ENCODE results near the gene DNAH17. TPM values are rescaled to one million over a fixed set of nuclear protein-coding genes. Genes with fewer than 3 reads are reported as not detected.

DNAH17 gene
- polyA plus RNA-seq, 1 of the 3 experiments (the other 2 are of a cell fraction), result not detected

DNA sequence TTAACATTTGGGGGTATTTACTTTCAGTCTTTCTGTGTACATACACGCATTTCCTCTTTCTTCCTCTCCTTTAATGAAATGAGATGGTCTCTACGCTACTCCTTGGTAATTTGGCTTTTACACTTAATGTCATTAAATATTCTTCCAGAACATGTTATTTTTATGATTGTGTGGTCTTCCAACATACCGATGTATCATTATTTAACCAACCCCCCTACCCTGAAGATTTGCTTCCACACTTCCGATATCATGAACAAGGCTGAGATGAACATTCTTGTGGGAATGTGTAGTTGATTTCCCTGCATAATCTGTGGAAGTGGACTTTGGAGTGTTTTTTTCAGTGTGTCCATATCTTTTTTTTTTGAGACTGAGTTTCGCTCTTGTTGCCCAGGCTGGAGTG, 201.0 kb downstream of the DNAH17 start:
- peaks cover 14% of the 10 kb centered on the region for H4K20me1 ChIP-seq (ENCODE audit: insufficient read depth)
- peaks cover 13 to 42% of the 10 kb centered on the region in 2 experiments for H3K4me1 ChIP-seq (ENCODE audit: control insufficient read depth in 1 of 2, insufficient read depth in 2 of 2, low read depth in 1 of 2, low read length in 1 of 2)
- H3K4me2 ChIP-seq, result peak overlapping the region; percentile 58
- no peaks in the 10 kb centered on the region for H3K9me2 ChIP-seq
- no peak overlapping the region for H3K4me3 ChIP-seq (ENCODE audit: low read depth in 2 of 2, low read length in 1 of 2)
- H3F3A ChIP-seq (replicated peaks; ENCODE audit: insufficient read depth), result peaks cover 38% of the 10 kb centered on the region
- no peak for DNase-seq
- H3K27me3 ChIP-seq (ENCODE audit: insufficient read depth), result no peaks in the 10 kb centered on the region
- H3K36me3 ChIP-seq (replicated peaks in 1 of 2; ENCODE audit: control insufficient read depth in 1 of 2, insufficient read depth in 2 of 2, low read length in 1 of 2), result peaks cover 2 to 9% of the 10 kb centered on the region in 2 experiments
- 82% methylated on average over 5 of the region's 5 CpGs for WGBS (ENCODE audit: low lambda C conversion rate)
- POLR2A ChIA-PET, result no interaction called here
- 0 out of 2 replicates have a peak overlapping the region, but pooled peaks have one; percentile 82 for H2AFZ ChIP-seq (ENCODE audit: low read depth)
- H3K27ac ChIP-seq (ENCODE audit: low read depth in 2 of 2, low read length in 1 of 2), result peak overlapping the region in 1 of 2 experiments; percentile 86; a peak in 2 of 4 replicates
- CTCF ChIA-PET, result interaction anchor here (1.0 to 12.5 kb wide), 3 partner anchors 16 to 46 kb away, joined by 3 to 175 read pairs (median 5); partner anchors contain the start of gene SOCS3
- no peak overlapping the region; the same call in 1 of the 2 replicates for H3K9ac ChIP-seq
- no peaks in the 10 kb centered on the region for H3K9me3 ChIP-seq
- TF ChIP-seq EP300 (IDR thresholded peaks at IDR 0.05; ENCODE audit: borderline replicate concordance in 1 of 2, low read depth in 1 of 2, low read length in 1 of 2) (no peak), SIN3A (IDR thresholded peaks at IDR 0.05; ENCODE audit: borderline replicate concordance, low read depth, low read length) (no peak), EZH2phosphoT487 (IDR thresholded peaks at IDR 0.05; ENCODE audit: borderline replicate concordance, low read depth) (no peak), POLR2AphosphoS5 (IDR thresholded peaks at IDR 0.05; ENCODE audit: low read depth, low read length) (no peak), MEF2A (IDR thresholded peaks at IDR 0.05; ENCODE audit: borderline replicate concordance, low read depth) (no peak)
- TF ChIP-seq, protein P1, sequence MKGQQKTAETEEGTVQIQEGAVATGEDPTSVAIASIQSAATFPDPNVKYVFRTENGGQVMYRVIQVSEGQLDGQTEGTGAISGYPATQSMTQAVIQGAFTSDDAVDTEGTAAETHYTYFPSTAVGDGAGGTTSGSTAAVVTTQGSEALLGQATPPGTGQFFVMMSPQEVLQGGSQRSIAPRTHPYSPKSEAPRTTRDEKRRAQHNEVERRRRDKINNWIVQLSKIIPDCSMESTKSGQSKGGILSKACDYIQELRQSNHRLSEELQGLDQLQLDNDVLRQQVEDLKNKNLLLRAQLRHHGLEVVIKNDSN (IDR thresholded peaks at IDR 0.05; ENCODE audit: borderline replicate concordance, low read depth), result no peak
- peaks cover 33% of the 10 kb centered on the region for H3K79me2 ChIP-seq (ENCODE audit: insufficient read depth)

DNA sequence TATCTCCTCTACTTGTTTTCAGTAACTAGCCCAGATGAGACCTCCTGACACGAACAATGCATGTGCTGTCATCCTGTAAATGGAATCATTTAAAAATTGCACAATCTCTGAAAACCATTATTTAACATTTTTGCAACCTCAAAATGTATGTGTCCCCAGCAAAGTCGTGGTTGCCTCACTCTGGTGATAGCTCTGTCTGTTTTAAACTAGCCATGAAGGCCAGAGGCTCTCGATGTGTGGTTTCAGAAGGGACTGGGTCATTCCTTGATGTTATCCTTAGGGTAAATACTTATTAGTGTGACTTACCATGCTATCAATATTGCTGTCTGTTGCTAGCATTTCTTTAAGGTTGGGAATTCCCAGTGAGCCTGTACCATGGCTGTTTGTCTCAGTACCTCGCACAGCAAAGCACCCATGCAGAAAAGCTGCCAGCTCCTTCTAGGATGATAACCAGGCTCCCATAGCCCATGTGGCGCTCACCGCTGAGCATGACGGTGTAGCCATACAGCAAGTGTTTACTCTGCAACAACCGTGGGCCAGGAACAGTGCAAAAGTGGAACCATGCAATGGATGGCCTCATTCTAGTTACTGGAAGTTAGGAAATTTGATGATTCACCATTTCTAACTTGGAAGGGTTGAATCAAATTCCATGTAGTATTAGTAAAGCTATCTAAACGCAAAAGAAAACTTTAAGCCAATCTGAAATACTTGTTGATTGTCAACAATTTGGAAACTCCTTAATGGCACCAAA, 201.6 kb downstream of the DNAH17 start:
- ChIA-PET CTCF (interaction anchor here (1.0 to 12.5 kb wide), 3 partner anchors 16 to 46 kb away, joined by 3 to 175 read pairs (median 5); partner anchors contain the start of gene SOCS3), POLR2A (no interaction called here)
- peaks cover 16 to 38% of the 10 kb centered on the region in 2 experiments for H3K4me1 ChIP-seq (ENCODE audit: control insufficient read depth in 1 of 2, insufficient read depth in 2 of 2, low read depth in 1 of 2, low read length in 1 of 2)
- H3K36me3 ChIP-seq (replicated peaks in 1 of 2; ENCODE audit: control insufficient read depth in 1 of 2, insufficient read depth in 2 of 2, low read length in 1 of 2), result peaks cover 0 to 4% of the 10 kb centered on the region in 2 experiments
- no peaks in the 10 kb centered on the region for H3K27me3 ChIP-seq (ENCODE audit: insufficient read depth)
- H3K79me2 ChIP-seq (ENCODE audit: insufficient read depth), result peaks cover 27% of the 10 kb centered on the region
- H2AFZ ChIP-seq (ENCODE audit: low read depth), result peak overlapping the region; percentile 82
- DNase-seq, result no peak
- peaks cover 38% of the 10 kb centered on the region for H3F3A ChIP-seq (replicated peaks; ENCODE audit: insufficient read depth)
- H3K27ac ChIP-seq (ENCODE audit: low read depth in 2 of 2, low read length in 1 of 2), result peak overlapping the region; percentile 34 to 86
- WGBS (ENCODE audit: low lambda C conversion rate), result 31% methylated on average over 9 of the region's 9 CpGs
- peak overlapping the region; percentile 63 for H3K9ac ChIP-seq
- peaks cover 9% of the 10 kb centered on the region; the same call in 1 of the 2 replicates for H4K20me1 ChIP-seq (ENCODE audit: insufficient read depth)
- no peaks in the 10 kb centered on the region for H3K9me3 ChIP-seq
- H3K9me2 ChIP-seq, result no peaks in the 10 kb centered on the region
- H3K4me2 ChIP-seq, result peak overlapping the region; percentile 58
- no peak overlapping the region for H3K4me3 ChIP-seq (ENCODE audit: low read depth in 2 of 2, low read length in 1 of 2)
- TF ChIP-seq NRF1 (IDR thresholded peaks at IDR 0.05; ENCODE audit: low read depth, low read length) (no peak), RXRA (IDR thresholded peaks at IDR 0.05; ENCODE audit: borderline replicate concordance, low read depth) (no peak), RFX5 (IDR thresholded peaks at IDR 0.05; ENCODE audit: low read length) (no peak), GATA2 (CRISPR knock-in tag; IDR thresholded peaks at IDR 0.05) (no peak), ELF1 (IDR thresholded peaks at IDR 0.05) (no peak), SMC3 (IDR thresholded peaks at IDR 0.05; ENCODE audit: low read depth, low read length) (no peak), CHD2 (IDR thresholded peaks at IDR 0.05; ENCODE audit: low read length, partially characterized antibody) (no peak), FOSL2 (IDR thresholded peaks at IDR 0.05; ENCODE audit: borderline replicate concordance, low read depth) (peak; percentile 95), YY1 (IDR thresholded peaks at IDR 0.05; ENCODE audit: low read depth) (peak; percentile 52; the same call in 1 of the 2 replicates), SIN3A (IDR thresholded peaks at IDR 0.05; ENCODE audit: borderline replicate concordance, low read depth, low read length) (no peak), MXI1 (IDR thresholded peaks at IDR 0.05; ENCODE audit: low read depth, low read length) (no peak)
- TF ChIP-seq, protein P2, sequence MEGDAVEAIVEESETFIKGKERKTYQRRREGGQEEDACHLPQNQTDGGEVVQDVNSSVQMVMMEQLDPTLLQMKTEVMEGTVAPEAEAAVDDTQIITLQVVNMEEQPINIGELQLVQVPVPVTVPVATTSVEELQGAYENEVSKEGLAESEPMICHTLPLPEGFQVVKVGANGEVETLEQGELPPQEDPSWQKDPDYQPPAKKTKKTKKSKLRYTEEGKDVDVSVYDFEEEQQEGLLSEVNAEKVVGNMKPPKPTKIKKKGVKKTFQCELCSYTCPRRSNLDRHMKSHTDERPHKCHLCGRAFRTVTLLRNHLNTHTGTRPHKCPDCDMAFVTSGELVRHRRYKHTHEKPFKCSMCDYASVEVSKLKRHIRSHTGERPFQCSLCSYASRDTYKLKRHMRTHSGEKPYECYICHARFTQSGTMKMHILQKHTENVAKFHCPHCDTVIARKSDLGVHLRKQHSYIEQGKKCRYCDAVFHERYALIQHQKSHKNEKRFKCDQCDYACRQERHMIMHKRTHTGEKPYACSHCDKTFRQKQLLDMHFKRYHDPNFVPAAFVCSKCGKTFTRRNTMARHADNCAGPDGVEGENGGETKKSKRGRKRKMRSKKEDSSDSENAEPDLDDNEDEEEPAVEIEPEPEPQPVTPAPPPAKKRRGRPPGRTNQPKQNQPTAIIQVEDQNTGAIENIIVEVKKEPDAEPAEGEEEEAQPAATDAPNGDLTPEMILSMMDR (IDR thresholded peaks at IDR 0.05), result no peak
- TF ChIP-seq, protein P3, sequence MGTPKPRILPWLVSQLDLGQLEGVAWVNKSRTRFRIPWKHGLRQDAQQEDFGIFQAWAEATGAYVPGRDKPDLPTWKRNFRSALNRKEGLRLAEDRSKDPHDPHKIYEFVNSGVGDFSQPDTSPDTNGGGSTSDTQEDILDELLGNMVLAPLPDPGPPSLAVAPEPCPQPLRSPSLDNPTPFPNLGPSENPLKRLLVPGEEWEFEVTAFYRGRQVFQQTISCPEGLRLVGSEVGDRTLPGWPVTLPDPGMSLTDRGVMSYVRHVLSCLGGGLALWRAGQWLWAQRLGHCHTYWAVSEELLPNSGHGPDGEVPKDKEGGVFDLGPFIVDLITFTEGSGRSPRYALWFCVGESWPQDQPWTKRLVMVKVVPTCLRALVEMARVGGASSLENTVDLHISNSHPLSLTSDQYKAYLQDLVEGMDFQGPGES (IDR thresholded peaks at IDR 0.05; ENCODE audit: low read depth, low read length), result no peak
- TF ChIP-seq, protein P4, sequence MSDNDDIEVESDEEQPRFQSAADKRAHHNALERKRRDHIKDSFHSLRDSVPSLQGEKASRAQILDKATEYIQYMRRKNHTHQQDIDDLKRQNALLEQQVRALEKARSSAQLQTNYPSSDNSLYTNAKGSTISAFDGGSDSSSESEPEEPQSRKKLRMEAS (IDR thresholded peaks at IDR 0.05; ENCODE audit: low read depth), result peak; percentile 82
- TF ChIP-seq, protein P1 (IDR thresholded peaks at IDR 0.05; ENCODE audit: borderline replicate concordance, low read depth), result no peak
- TF ChIP-seq, protein P5, sequence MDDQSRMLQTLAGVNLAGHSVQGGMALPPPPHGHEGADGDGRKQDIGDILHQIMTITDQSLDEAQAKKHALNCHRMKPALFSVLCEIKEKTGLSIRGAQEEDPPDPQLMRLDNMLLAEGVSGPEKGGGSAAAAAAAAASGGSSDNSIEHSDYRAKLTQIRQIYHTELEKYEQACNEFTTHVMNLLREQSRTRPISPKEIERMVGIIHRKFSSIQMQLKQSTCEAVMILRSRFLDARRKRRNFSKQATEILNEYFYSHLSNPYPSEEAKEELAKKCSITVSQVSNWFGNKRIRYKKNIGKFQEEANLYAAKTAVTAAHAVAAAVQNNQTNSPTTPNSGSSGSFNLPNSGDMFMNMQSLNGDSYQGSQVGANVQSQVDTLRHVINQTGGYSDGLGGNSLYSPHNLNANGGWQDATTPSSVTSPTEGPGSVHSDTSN (IDR thresholded peaks at IDR 0.05), result peak; percentile 9; the same call in 1 of the 2 replicates

Measured in SK-N-SH (cell line).